AG10803 (cell line): ENCODE data around the gene PPARD.

ENCODE experiments used
- DNase-seq: peaks from one replicate; pipeline ENCODE4 v3.0.0; 2010; ENCODE audit warnings: low read depth
- H3K4me3 ChIP-seq: 2 replicates; pipeline ENCODE4 v1.5.1; 2011; ENCODE audit warnings: mild to moderate bottlenecking, low read length, control low read depth
- TF ChIP-seq, protein P1 (sequence below): conservative IDR thresholded peaks from 2 replicates; pipeline ENCODE4 v1.5.1; 2011; ENCODE audit warnings: mild to moderate bottlenecking, low read length, control low read depth, inconsistent platforms

Gene PPARD

DNA sequence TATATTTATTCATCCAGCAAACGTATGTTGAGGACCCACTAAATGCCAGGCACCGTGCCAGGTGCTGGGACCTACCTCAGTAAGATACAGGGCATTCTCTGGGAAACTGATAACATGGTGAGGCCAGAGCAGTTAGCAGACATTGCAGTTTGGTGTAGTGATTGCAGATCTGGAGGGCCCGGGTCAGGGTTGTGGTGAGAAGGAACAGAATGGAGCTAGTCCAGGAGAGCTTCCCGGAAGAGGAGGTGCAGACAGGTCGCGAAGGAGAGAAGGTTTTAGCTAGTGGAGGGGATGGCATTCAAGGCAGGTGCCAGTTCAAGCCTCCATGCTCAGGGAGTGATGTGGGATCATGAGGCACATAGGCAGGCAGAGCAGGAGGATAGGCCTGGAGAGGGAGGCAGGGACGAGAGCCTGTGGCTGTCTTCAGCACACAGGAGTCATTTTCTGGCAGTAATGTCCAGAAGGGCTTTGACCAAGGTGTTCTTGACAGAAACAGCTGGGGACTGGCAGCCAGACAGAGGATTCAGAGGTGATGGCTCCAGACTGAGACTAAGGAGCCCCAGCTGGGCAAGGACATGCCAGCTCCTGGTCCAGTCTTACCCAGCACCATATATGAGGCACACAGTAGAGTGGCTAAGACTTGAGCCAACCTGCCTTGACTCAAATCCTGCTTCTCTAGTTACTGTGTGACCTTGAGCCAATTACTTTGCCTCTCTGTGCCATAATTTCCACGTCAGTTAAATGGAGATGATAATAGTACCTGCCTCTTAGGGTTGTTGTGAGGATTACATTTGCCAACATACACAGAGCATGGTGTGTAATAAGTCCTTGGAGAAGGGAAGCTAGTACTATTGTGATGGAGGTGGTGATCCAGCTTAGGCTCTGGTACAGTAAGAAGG lies 61.4 kb downstream of the PPARD start:
- no peak overlapping the region for H3K4me3 ChIP-seq
- TF ChIP-seq, protein P1, sequence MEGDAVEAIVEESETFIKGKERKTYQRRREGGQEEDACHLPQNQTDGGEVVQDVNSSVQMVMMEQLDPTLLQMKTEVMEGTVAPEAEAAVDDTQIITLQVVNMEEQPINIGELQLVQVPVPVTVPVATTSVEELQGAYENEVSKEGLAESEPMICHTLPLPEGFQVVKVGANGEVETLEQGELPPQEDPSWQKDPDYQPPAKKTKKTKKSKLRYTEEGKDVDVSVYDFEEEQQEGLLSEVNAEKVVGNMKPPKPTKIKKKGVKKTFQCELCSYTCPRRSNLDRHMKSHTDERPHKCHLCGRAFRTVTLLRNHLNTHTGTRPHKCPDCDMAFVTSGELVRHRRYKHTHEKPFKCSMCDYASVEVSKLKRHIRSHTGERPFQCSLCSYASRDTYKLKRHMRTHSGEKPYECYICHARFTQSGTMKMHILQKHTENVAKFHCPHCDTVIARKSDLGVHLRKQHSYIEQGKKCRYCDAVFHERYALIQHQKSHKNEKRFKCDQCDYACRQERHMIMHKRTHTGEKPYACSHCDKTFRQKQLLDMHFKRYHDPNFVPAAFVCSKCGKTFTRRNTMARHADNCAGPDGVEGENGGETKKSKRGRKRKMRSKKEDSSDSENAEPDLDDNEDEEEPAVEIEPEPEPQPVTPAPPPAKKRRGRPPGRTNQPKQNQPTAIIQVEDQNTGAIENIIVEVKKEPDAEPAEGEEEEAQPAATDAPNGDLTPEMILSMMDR: no peak
- DNase-seq: no peak

DNA sequence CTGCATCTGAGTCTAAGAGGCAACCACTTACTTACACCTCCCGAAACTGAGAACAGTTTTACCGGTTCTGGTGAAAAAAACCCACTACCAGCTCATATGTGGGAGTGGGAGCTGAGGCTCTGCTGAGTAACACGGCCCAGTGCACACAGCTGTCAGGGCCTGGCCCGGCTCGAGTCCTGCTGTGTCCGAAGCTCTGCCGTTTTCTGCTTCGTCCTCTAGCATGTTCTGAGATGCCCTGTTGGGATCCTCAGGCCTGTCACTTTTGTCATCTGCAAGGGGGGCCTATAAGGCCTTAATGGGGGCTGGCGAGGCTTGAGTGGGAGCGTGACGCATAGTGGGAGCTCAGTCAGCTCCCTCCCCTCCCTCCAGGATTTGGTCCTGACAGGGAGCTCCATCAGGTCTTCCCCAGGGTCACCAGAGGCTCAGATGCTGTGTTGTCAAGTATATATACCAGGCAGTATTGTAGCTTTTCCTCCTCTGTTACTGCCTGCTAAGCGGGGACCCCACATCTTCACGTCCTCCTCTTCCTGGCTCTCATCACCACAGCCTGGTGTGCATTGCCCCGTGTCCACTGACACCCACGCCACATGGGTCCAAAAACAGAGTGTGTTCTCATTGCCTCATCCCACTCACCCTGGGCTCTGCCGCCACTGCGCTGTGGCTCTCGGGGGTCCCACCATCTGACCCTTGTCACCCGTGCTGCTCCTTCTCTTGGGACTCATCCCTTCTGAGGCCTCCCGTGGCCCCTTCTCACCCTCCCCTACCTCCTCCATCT lies 64.5 kb downstream of the PPARD start:
- DNase-seq: no peak
- TF ChIP-seq, protein P1: no peak
- no peak overlapping the region for H3K4me3 ChIP-seq

DNA sequence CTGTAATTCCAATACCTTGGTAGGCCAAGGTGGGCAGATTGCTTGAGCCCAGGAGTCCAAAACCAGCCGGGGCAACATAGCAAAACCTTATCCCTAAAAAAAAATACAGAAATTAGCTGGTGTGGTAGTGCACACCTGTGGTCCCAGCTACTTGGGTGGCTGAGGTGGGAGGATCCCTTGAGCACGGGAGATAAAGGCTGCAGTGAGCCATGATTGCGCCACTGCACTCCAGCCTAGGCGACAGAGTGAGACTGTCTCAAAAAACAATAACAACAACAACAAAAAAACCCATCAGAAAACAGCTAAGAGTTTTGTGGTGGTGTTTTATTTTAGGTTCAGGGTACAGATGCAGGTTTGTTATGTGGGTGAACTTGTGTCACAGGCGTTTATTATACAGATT lies 66.9 kb downstream of the PPARD start:
- H3K4me3 ChIP-seq: no peak overlapping the region
- TF ChIP-seq, protein P1: no peak
- DNase-seq: no peak

DNA sequence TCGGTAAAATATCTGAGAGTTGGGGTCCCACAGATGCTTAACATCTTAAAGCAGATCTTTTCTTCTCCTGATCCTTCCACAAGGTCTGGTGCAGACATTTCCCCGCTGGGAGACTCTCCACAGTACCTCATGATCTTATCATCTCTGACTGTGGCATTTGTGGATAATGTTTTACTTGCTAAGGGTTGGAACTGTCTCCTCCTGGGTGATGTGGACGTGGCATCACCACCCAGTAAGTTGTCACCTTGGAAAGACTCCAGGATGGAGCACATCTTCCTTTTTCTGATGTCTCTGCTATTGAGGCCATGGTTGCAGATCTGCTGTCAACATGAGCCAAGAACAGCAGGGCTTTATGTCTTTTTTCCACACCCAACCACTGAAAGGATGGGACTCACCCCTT lies 67.8 kb downstream of the PPARD start:
- TF ChIP-seq, protein P1: no peak
- no peak overlapping the region for H3K4me3 ChIP-seq
- no peak for DNase-seq

DNA sequence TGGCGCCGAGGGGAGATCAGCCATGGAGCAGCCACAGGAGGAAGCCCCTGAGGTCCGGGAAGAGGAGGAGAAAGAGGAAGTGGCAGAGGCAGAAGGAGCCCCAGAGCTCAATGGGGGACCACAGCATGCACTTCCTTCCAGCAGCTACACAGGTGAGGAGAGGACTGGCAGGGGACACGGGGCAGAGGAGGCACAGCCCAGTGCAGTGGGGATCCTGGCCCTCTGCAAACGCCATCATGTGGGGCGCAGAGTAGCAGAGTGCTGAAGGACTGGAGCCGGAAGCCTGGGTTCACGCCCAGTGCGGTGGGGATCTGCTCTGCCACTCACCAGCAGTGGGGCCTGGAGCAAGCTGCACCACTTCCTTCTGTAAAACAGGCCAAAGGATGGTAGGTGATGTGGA lies 68.7 kb downstream of the PPARD start:
- TF ChIP-seq, protein P1: no peak
- no peak overlapping the region for H3K4me3 ChIP-seq
- no peak for DNase-seq

DNA sequence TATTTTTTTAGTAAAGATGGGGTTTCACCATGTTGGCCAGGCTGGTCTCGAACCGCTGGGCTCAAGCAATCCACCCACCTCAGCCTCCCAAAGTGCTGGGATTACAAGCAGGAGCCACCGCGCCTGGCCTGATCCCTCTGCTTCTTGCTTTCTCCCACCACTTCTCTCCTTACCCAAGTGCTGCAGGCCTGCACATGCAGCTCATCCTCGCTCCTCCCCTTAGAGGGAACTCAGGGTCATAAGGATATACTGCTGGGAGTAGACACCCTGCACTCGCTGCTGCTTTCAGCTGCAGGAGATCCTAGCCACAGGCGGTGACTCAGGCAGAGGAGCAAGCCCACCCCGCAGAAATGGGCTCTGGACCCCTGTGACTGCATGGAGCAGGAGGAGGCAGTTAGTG lies 69.7 kb downstream of the PPARD start:
- no peak overlapping the region for H3K4me3 ChIP-seq
- no peak for DNase-seq
- TF ChIP-seq, protein P1: no peak

DNA sequence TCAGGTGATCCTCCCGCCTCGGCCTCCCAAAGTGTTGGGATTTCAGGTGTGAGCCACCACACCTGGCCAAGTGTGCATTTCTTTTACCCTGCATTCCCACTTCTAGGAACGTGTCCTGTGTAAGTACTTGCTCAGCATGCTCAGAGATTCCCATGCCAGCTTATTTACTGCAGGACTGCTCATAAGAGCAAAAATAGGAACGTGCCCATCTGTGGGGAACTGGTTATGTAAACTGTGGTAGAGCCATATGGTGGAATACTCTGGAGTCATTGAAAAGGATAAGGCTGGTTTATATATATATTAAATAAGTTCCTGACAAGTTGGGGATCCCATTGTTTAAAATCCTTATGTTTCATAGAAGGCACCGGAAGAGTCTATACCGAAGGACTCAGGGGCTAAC lies 71.6 kb downstream of the PPARD start:
- no peak for DNase-seq
- TF ChIP-seq, protein P1: no peak
- no peak overlapping the region for H3K4me3 ChIP-seq
